Epithelial cell of esophagus (primary cell): ENCODE results near the gene CATSPERB.

Source experiments
- DNase-seq: peaks from one replicate; pipeline ENCODE4 v3.0.0; 2010; ENCODE audit warnings: low read depth
- H3K4me3 ChIP-seq: 2 replicates; pipeline ENCODE4 v1.5.1; 2011; ENCODE audit warnings: mild to moderate bottlenecking, low read length, control low read depth
- CTCF ChIP-seq: IDR thresholded peaks from 2 replicates; pipeline ENCODE4 v1.5.1; 2011; ENCODE audit warnings: low read depth, mild to moderate bottlenecking, low read length, control low read depth, inconsistent platforms; ENCODE audit not compliant: insufficient read depth; ENCODE audit errors: missing control alignments

Gene CATSPERB

GRCh38 chr14:91653451-91653850 is 78.4 kb downstream of the CATSPERB start:
- TF ChIP-seq CTCF = no peak
- DNase-seq = no peak
- no peak overlapping the region for H3K4me3 ChIP-seq

GRCh38 chr14:91649930-91650329 is 82.0 kb downstream of the CATSPERB start:
- TF ChIP-seq CTCF = peak; percentile 69
- no peak overlapping the region for H3K4me3 ChIP-seq
- DNase-seq = peak; percentile 72

- no peak for TF ChIP-seq CTCF
These were observed 84.0 kb downstream of the CATSPERB start for GRCh38 chr14:91647856-91648255.

GRCh38 chr14:91636604-91637003 is 95.3 kb downstream of the CATSPERB start:
- H3K4me3 ChIP-seq = no peak overlapping the region
- no peak for TF ChIP-seq CTCF
- DNase-seq = peak; percentile 42

More at GRCh38 chr14:91647856-91648255, 84.0 kb downstream of the CATSPERB start:
- H3K4me3 ChIP-seq = no peak overlapping the region
- peak; percentile 44 for DNase-seq

GRCh38 chr14:91624757-91625156 is 107.1 kb downstream of the CATSPERB start:
- H3K4me3 ChIP-seq = no peak overlapping the region
- DNase-seq = no peak
- no peak for TF ChIP-seq CTCF

GRCh38 chr14:91614187-91614586 is 117.7 kb downstream of the CATSPERB start:
- no peak overlapping the region for H3K4me3 ChIP-seq
- no peak for TF ChIP-seq CTCF
- peak; percentile 42 for DNase-seq

GRCh38 chr14:91613459-91614112 is 118.3 kb downstream of the CATSPERB start:
- no peak overlapping the region for H3K4me3 ChIP-seq
- no peak for TF ChIP-seq CTCF
- DNase-seq = no peak
